Hepatocyte (in vitro differentiated cells): Measurements from ENCODE around the gene ARHGAP12. TPM values are rescaled to one million over a fixed set of nuclear protein-coding genes. Genes with fewer than 3 reads are reported as not detected.
"Not testable (repeated sequence)": the region's sequence is repeated elsewhere in the genome, so short reads cannot be mapped to it uniquely, and the experiment has no call there.

ENCODE experiments used
- DNase-seq: peaks from one replicate; pipeline ENCODE4 v3.0.0-alpha.2; 2016; ENCODE audit warnings: low spot score
- H2AFZ ChIP-seq: fragments of 200-600 bp; sonication (generic); 2 replicates; pipeline ENCODE4 v1.6.0; 2016; ENCODE audit warnings: antibody characterized with exemption, mild to moderate bottlenecking
- H3K27ac ChIP-seq: fragments of 200-600 bp; sonication (generic); 2 replicates; pipeline ENCODE4 v1.5.1; 2016; ENCODE audit warnings: mild to moderate bottlenecking
- H3K27me3 ChIP-seq: fragments of 200-600 bp; sonication (generic); 2 replicates; pipeline ENCODE4 v1.6.1; 2016
- H3K36me3 ChIP-seq: fragments of 200-600 bp; sonication (generic); replicated peaks from 2 replicates; pipeline ENCODE4 v1.5.1; 2016; ENCODE audit warnings: low read depth; ENCODE audit not compliant: insufficient read depth
- H3K4me1 ChIP-seq: fragments of 200-600 bp; sonication (generic); 2 replicates; pipeline ENCODE4 v1.5.1; 2016; ENCODE audit warnings: mild to moderate bottlenecking, moderate library complexity; ENCODE audit not compliant: insufficient read depth
- H3K4me2 ChIP-seq: fragments of 200-600 bp; sonication (generic); 2 replicates; pipeline ENCODE4 v1.6.0; 2016
- H3K4me3 ChIP-seq: fragments of 200-600 bp; sonication (generic); 2 replicates; pipeline ENCODE4 v1.5.1; 2016; ENCODE audit warnings: mild to moderate bottlenecking
- H3K79me2 ChIP-seq: fragments of 200-600 bp; sonication (generic); 2 replicates; pipeline ENCODE4 v1.6.0; 2017; ENCODE audit warnings: mild to moderate bottlenecking
- H3K9me2 ChIP-seq: fragments of 200-600 bp; sonication (generic); replicated peaks from 2 replicates; pipeline ENCODE4 v1.6.0; 2017; ENCODE audit warnings: mild to moderate bottlenecking; ENCODE audit not compliant: insufficient read depth
- H3K9me3 ChIP-seq: fragments of 200-600 bp; sonication (generic); 2 replicates; pipeline ENCODE4 v1.5.1; 2016; ENCODE audit warnings: low read depth, mild to moderate bottlenecking
- H4K20me1 ChIP-seq: fragments of 200-600 bp; sonication (generic); 2 replicates; pipeline ENCODE4 v1.6.0; 2016; ENCODE audit warnings: mild to moderate bottlenecking; ENCODE audit not compliant: insufficient read depth, poor library complexity, severe bottlenecking
- CTCF ChIP-seq: fragments of 200-600 bp; sonication (generic); IDR thresholded peaks from 2 replicates; pipeline ENCODE4 v1.5.1; 2016; ENCODE audit warnings: antibody characterized with exemption, mild to moderate bottlenecking; ENCODE audit not compliant: poor library complexity
- EZH2 ChIP-seq: fragments of 200-600 bp; sonication (generic); IDR thresholded peaks from 2 replicates; pipeline ENCODE4 v1.6.1; 2016; ENCODE audit warnings: antibody characterized with exemption, mild to moderate bottlenecking, borderline replicate concordance
- EZH2phosphoT487 ChIP-seq: fragments of 200-600 bp; sonication (generic); IDR thresholded peaks from one replicate; pipeline ENCODE4 v1.6.1; 2018; ENCODE audit warnings: antibody characterized with exemption, mild to moderate bottlenecking, low read depth, moderate library complexity; ENCODE audit not compliant: unreplicated experiment, severe bottlenecking
- WGBS: methylation state at CpG from one replicate; pipeline ENCODE4 v1.1.6; 2016; ENCODE audit warnings: low lambda C conversion rate; ENCODE audit errors: missing lambda C conversion rate; 5-methylcytosine and 5-hydroxymethylcytosine counted together
- polyA plus RNA-seq: library from polyadenylated mRNA; unstranded; fragments of >200 nt; fragmentation: Nextera tagmentation; extraction: Ambion mirVana; gene quantifications from 2 replicates; pipeline ENCODE4 v1.2.1, GENCODE V29; 2016
- total RNA-seq: library from RNA; depleted of rRNA; stranded (reverse); fragments of >200 nt; gene quantifications from 2 replicates; pipeline ENCODE4 v1.2.3, GENCODE V29; 2014

The ARHGAP12 gene
- total and polyA plus RNA-seq, 2 experiments from 2014 or later = 16.4 to 55.6 TPM

GRCh38 chr10:31902625-31903024 lies 26.0 kb downstream of the ARHGAP12 start:
- Histone ChIP-seq H4K20me1 (peaks cover 60% of the 10 kb centered on the region), H3K4me3 (no peak overlapping the region), H3K27ac (no peak overlapping the region), H3K4me1 (no peaks in the 10 kb centered on the region), H3K79me2 (peaks cover 100% of the 10 kb centered on the region), H3K27me3 (no peaks in the 10 kb centered on the region), H2AFZ (no peak overlapping the region), H3K36me3 (no peaks in the 10 kb centered on the region), H3K9me2 (no peaks in the 10 kb centered on the region), H3K9me3 (no peaks in the 10 kb centered on the region), H3K4me2 (no peak overlapping the region)
- DNase-seq = no peak
- TF ChIP-seq CTCF (no peak), EZH2phosphoT487 (no peak), EZH2 (no peak)
- WGBS = 100% methylated on average over 1 of the region's 1 CpG

GRCh38 chr10:31897506-31897905 lies 31.1 kb downstream of the ARHGAP12 start:
- Histone ChIP-seq H2AFZ (no peak overlapping the region), H3K9me3 (no peaks in the 10 kb centered on the region), H3K27me3 (no peaks in the 10 kb centered on the region), H3K27ac (peak overlapping the region; percentile 0), H3K4me2 (no peak overlapping the region), H4K20me1 (peaks cover 47% of the 10 kb centered on the region), H3K9me2 (no peaks in the 10 kb centered on the region), H3K36me3 (no peaks in the 10 kb centered on the region), H3K4me3 (no peak overlapping the region), H3K4me1 (no peaks in the 10 kb centered on the region), H3K79me2 (peaks cover 81% of the 10 kb centered on the region)
- WGBS = 46% methylated on average over 2 of the region's 2 CpGs
- TF ChIP-seq EZH2phosphoT487 = no peak
- TF ChIP-seq EZH2 = no peak
- no peak for TF ChIP-seq CTCF
- no peak for DNase-seq

- Histone ChIP-seq H3K79me2 (peaks cover 78% of the 10 kb centered on the region), H3K4me2 (no peak overlapping the region), H4K20me1 (peaks cover 46% of the 10 kb centered on the region), H3K4me1 (no peaks in the 10 kb centered on the region), H3K9me2 (no peaks in the 10 kb centered on the region), H3K9me3 (no peaks in the 10 kb centered on the region), H3K27ac (peak overlapping the region; percentile 0), H3K4me3 (no peak overlapping the region), H2AFZ (no peak overlapping the region), H3K27me3 (no peaks in the 10 kb centered on the region), H3K36me3 (no peaks in the 10 kb centered on the region)
- WGBS = 22% methylated on average over 1 of the region's 1 CpG
- peak; percentile 12 for DNase-seq
- TF ChIP-seq EZH2phosphoT487 (no peak), CTCF (no peak), EZH2 (no peak)
These were observed 31.7 kb downstream of the ARHGAP12 start for GRCh38 chr10:31896968-31897384.

GRCh38 chr10:31895722-31896121 lies 32.9 kb downstream of the ARHGAP12 start:
- H3K4me2 ChIP-seq, H3K9me3 ChIP-seq, H2AFZ ChIP-seq, DNase-seq, H3K9me2 ChIP-seq, H3K4me3 ChIP-seq, H3K36me3 ChIP-seq, H3K4me1 ChIP-seq, H3K27ac ChIP-seq, H3K27me3 ChIP-seq: not testable (repeated sequence)
- WGBS = over 99% methylated on average over 6 of the region's 6 CpGs
- Histone ChIP-seq H3K79me2 (peaks cover 75% of the 10 kb centered on the region), H4K20me1 (peaks cover 49% of the 10 kb centered on the region)
